Dendritic cell treated with granulocyte-macrophage colony-stimulating factor and Interleukin-4, amounts not matched to agents 40 ng/mL and 50 ng/mL, for 4 days (primary cell): Measurements from ENCODE around the gene ARHGAP24.

Source experiments
- H3K27ac Mint-ChIP-seq: one replicate; pipeline ENCODE4 v1.8.0; 2022; ENCODE audit warnings: mild to moderate bottlenecking, mixed read lengths
- H3K27me3 Mint-ChIP-seq: one replicate; pipeline ENCODE4 v1.8.0; 2022; ENCODE audit warnings: mild to moderate bottlenecking, mixed read lengths
- H3K36me3 Mint-ChIP-seq: one replicate; pipeline ENCODE4 v1.8.0; 2022; ENCODE audit warnings: low read depth, mixed read lengths
- H3K4me1 Mint-ChIP-seq: one replicate; pipeline ENCODE4 v1.8.0; 2022; ENCODE audit warnings: low read depth, mixed read lengths
- H3K4me3 Mint-ChIP-seq: one replicate; pipeline ENCODE4 v1.8.0; 2022; ENCODE audit warnings: mild to moderate bottlenecking, moderate library complexity, mixed read lengths
- H3K9me3 Mint-ChIP-seq: one replicate; pipeline ENCODE4 v1.8.0; 2022; ENCODE audit warnings: mixed read lengths
- intact Hi-C: fragments of 100-400 bp; cut with micrococcal nuclease; formaldehyde crosslinking; loops from one replicate; pipeline ENCODE4 v1.15.0; 2022

The ARHGAP24 gene

GRCh38 chr4:85474818-85475630 is at the start of gene ARHGAP24:
Gene ARHGAP24 (plus strand): TSS chr4:85475150.
- peak within 1 kb of the TSS; percentile 89 for H3K4me3 Mint-ChIP-seq
- peak within 1 kb of the TSS; percentile 84 for H3K27ac Mint-ChIP-seq
- peaks cover 13% of the 10 kb centered on the region for H3K27me3 Mint-ChIP-seq
- H3K36me3 Mint-ChIP-seq = no peaks in the 10 kb centered on the region
- peaks cover 26% of the 10 kb centered on the region for H3K4me1 Mint-ChIP-seq
- intact Hi-C loops = no loop called here
- no peaks in the 10 kb centered on the region for H3K9me3 Mint-ChIP-seq

- H3K9me3 Mint-ChIP-seq = no peaks in the 10 kb centered on the region
- no peaks in the 10 kb centered on the region for H3K4me1 Mint-ChIP-seq
- H3K27ac Mint-ChIP-seq = no peak overlapping the region
- no peak overlapping the region for H3K4me3 Mint-ChIP-seq
- H3K36me3 Mint-ChIP-seq = no peaks in the 10 kb centered on the region
- peaks cover 2% of the 10 kb centered on the region for H3K27me3 Mint-ChIP-seq
- intact Hi-C loops = no loop called here
Measured at GRCh38 chr4:85426366-85426765, 48.6 kb upstream of the ARHGAP24 start.

DNA sequence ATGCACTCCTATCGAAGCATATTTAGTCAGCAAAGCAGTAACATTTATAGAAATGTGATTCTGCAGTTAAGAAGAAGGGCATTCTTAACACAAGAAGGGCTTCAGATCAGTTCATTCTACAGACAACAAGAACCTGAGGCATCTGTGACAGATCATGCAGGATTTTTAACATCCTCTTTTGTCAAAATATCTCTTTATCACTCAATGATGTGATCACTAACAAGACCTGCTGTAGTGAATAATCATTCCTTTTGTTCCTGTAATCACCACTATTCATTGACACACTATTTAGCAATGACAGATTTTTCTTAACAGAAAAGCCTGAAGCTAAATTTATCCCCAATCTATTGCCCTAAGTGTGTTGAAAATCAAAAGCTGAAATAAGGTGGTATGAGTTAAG is 47.8 kb upstream of the ARHGAP24 start:
- Mint-ChIP-seq H3K27me3 (peaks cover 3% of the 10 kb centered on the region), H3K36me3 (no peaks in the 10 kb centered on the region), H3K27ac (no peak overlapping the region), H3K4me1 (no peaks in the 10 kb centered on the region), H3K9me3 (no peaks in the 10 kb centered on the region), H3K4me3 (no peak overlapping the region)
- intact Hi-C loops = no loop called here

DNA sequence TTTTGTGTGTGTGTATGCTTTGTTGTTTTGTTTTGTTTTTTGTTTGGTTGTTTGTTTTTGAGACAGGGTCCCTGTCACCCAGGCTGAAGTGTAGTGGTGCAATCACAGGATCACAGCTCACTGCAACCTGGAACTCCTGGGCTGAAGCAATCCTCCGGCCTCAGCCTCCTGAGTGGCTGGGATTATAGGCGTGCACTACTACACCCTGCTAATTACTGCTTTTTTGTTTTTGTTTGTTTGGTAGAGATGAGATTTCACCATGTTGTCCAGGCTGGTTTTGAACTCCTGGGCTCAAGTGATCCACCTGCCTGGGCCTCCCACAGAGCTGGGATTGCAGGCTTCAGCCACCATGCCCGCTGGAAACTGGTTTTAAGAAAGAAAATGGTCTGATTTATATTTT is 44.7 kb upstream of the ARHGAP24 start:
- no peak overlapping the region for H3K4me3 Mint-ChIP-seq
- H3K36me3 Mint-ChIP-seq = no peaks in the 10 kb centered on the region
- H3K9me3 Mint-ChIP-seq = no peaks in the 10 kb centered on the region
- peaks cover 11% of the 10 kb centered on the region for H3K27me3 Mint-ChIP-seq
- no peaks in the 10 kb centered on the region for H3K4me1 Mint-ChIP-seq
- no peak overlapping the region for H3K27ac Mint-ChIP-seq
- intact Hi-C loops = no loop called here

- no peaks in the 10 kb centered on the region for H3K4me1 Mint-ChIP-seq
- H3K36me3 Mint-ChIP-seq = no peaks in the 10 kb centered on the region
- H3K9me3 Mint-ChIP-seq = no peaks in the 10 kb centered on the region
- peaks cover 11% of the 10 kb centered on the region for H3K27me3 Mint-ChIP-seq
- intact Hi-C loops = no loop called here
- no peak overlapping the region for H3K27ac Mint-ChIP-seq
- H3K4me3 Mint-ChIP-seq = no peak overlapping the region
Measured at GRCh38 chr4:85430697-85431096, 44.3 kb upstream of the ARHGAP24 start.

DNA sequence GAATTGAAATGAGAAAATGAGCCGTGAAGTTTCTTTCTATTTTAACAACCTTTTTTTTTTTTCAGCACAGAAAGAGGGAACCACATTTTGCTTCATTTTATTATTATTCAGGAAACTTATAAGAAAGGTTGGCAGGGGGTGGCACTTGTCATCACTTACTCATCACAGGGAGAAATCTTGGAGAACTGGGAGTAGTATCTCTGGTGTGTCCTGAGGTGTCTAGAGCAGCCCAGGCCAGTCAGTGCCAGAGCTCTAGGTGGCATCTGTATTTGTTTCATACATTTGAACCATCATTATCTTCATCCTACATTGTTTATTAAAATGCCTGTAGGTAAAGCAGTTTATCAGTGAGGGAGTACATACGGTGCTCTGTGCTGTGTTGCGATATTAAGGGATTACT is 43.8 kb upstream of the ARHGAP24 start:
- no peak overlapping the region for H3K27ac Mint-ChIP-seq
- intact Hi-C loops = no loop called here

DNA sequence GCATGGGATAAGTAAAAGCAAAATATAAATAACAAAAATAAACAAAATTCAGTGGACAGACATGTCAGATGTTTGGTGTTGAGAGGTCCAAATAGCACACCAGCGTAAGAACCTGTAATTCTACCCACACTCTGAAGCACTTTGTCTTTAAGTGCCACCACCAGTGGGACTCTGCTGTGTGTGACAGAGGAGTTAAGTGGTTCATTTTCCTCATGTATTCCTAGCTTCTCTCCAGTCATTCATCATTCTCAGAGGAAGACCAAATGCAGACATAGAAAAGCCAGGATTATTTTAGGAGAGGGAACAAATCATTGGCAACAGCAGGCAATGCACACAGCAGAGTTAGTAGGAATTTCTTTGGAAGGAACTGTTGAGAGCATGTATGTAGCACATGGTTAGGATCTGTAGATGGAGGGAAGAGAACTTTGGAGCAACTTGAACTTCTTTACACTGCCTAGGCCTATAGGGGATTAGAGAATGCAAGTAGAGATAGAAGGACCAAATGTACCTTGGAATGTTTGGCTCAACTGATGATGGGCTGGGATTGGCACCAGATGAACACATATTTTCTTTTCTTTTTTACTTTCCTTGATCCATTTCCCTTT is 43.0 kb upstream of the ARHGAP24 start:
- intact Hi-C loops = no loop called here
- H3K27ac Mint-ChIP-seq = no peak overlapping the region
- H3K27me3 Mint-ChIP-seq = peaks cover 11% of the 10 kb centered on the region
- H3K36me3 Mint-ChIP-seq = no peaks in the 10 kb centered on the region
- no peaks in the 10 kb centered on the region for H3K9me3 Mint-ChIP-seq
- no peaks in the 10 kb centered on the region for H3K4me1 Mint-ChIP-seq
- no peak overlapping the region for H3K4me3 Mint-ChIP-seq

More for the DNA sequence above, 43.8 kb upstream of the ARHGAP24 start:
- Mint-ChIP-seq H3K4me1 (no peaks in the 10 kb centered on the region), H3K36me3 (no peaks in the 10 kb centered on the region), H3K9me3 (no peaks in the 10 kb centered on the region), H3K4me3 (no peak overlapping the region), H3K27me3 (peaks cover 11% of the 10 kb centered on the region)

GRCh38 chr4:85445050-85445639 is 29.8 kb upstream of the ARHGAP24 start:
- intact Hi-C loops = no loop called here

GRCh38 chr4:85446141-85446861 is 28.6 kb upstream of the ARHGAP24 start:
- H3K4me1 Mint-ChIP-seq = peaks cover 5% of the 10 kb centered on the region
- no peak overlapping the region for H3K27ac Mint-ChIP-seq
- peaks cover 5% of the 10 kb centered on the region for H3K27me3 Mint-ChIP-seq

More at GRCh38 chr4:85445050-85445639, 29.8 kb upstream of the ARHGAP24 start:
- H3K36me3 Mint-ChIP-seq = no peaks in the 10 kb centered on the region
- peaks cover 5% of the 10 kb centered on the region for H3K27me3 Mint-ChIP-seq
- H3K4me3 Mint-ChIP-seq = no peak overlapping the region
- no peak overlapping the region for H3K27ac Mint-ChIP-seq
- peaks cover 5% of the 10 kb centered on the region for H3K4me1 Mint-ChIP-seq
- no peaks in the 10 kb centered on the region for H3K9me3 Mint-ChIP-seq

DNA sequence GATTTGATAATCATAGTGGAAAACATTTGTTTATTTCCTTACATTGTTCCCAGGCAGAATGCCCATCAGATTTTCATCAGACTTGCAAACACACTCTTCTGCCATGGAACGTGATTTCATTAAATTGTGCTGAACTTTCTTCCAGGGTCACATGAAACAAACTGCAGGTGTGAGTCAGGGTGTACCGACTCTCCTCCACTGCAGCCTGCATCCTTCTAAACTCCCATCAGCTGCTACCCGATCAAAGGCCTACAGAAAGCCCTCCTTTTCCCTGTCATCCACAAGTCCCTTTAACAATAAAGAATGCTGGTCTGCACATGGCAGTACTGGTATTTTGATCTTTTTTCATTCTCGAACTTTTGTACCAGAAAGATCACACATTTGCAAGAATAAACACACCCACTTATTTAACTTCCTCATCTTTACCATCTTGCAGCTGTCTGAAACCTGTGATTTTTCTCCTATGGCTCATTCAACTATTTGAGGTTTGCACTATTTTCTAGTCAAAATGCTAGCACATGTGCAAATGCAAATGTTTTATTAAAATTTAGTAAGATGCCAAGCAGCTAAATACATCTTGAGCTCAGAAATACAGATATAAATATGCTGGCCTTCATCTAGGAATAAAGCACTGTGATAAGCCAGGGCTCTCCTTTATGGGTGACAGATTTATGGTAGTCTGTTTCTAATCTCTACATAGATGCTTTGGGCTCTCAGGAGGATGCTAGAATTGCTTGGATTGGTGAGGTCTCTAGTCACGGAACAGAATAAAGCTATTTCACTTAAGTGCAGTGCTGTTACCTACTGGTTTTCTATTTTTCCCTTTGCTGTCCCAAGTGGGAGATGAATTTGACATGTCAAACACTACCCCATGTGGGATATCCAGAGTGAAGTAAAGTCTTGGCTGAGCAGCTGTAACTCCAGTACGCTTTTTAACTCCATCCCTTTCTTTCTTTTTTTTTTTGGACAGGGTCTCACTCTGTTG is 25.8 kb upstream of the ARHGAP24 start:
- intact Hi-C loops = no loop called here
- Mint-ChIP-seq H3K27me3 (peaks cover 5% of the 10 kb centered on the region), H3K9me3 (no peaks in the 10 kb centered on the region), H3K36me3 (no peaks in the 10 kb centered on the region), H3K4me1 (peaks cover 5% of the 10 kb centered on the region), H3K27ac (no peak overlapping the region), H3K4me3 (no peak overlapping the region)

More at GRCh38 chr4:85446141-85446861, 28.6 kb upstream of the ARHGAP24 start:
- intact Hi-C loops = no loop called here
- no peaks in the 10 kb centered on the region for H3K9me3 Mint-ChIP-seq
- H3K36me3 Mint-ChIP-seq = no peaks in the 10 kb centered on the region
- H3K4me3 Mint-ChIP-seq = no peak overlapping the region

- H3K36me3 Mint-ChIP-seq = no peaks in the 10 kb centered on the region
- no peak overlapping the region for H3K27ac Mint-ChIP-seq
- H3K4me3 Mint-ChIP-seq = no peak overlapping the region
- peaks cover 5% of the 10 kb centered on the region for H3K27me3 Mint-ChIP-seq
- intact Hi-C loops = no loop called here
- H3K9me3 Mint-ChIP-seq = no peaks in the 10 kb centered on the region
- peaks cover 5% of the 10 kb centered on the region for H3K4me1 Mint-ChIP-seq
Measured at GRCh38 chr4:85452058-85452731, 22.8 kb upstream of the ARHGAP24 start.

DNA sequence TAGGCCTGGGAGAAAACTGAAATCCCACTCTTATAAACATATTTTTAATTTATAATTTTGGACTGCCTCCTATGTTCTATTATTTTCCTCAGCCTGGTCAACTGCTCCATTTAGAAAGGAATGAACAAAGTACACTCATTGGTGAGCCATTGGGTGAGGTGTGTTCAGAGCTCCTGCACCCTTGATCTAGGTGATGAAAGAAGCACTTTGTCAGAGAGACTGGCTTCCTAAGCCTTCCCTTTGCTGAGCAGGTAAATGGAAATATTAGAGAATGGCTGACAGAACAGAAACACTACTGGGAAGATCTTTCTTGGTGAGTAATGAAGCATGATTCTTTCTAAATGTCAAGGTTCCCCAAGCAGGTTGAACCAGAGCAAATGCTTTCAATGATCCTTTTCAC is 19.0 kb upstream of the ARHGAP24 start:
- no peaks in the 10 kb centered on the region for H3K27me3 Mint-ChIP-seq
- no peaks in the 10 kb centered on the region for H3K9me3 Mint-ChIP-seq
- no peak overlapping the region for H3K4me3 Mint-ChIP-seq
- intact Hi-C loops = no loop called here
- no peaks in the 10 kb centered on the region for H3K4me1 Mint-ChIP-seq
- no peaks in the 10 kb centered on the region for H3K36me3 Mint-ChIP-seq
- H3K27ac Mint-ChIP-seq = no peak overlapping the region
